Calu3 (cell line): ENCODE measurements around the gene A1BG. TPM values are rescaled to one million over a fixed set of nuclear protein-coding genes. Genes with fewer than 3 reads are reported as not detected.
A peak's percentile ranks its signal among the peaks of the same experiment; 100 is the strongest.
"Not testable (repeated sequence)": the region's sequence is repeated elsewhere in the genome, so short reads cannot be mapped to it uniquely, and the experiment has no call there.

ENCODE experiments used
- BruUV-seq: library from RNA; stranded (reverse); fragments of 400-500 nt; replicated peaks from 2 replicates; lab custom pipeline; 2021; lab: Mats Ljungman, UMichigan
- CTCF ChIA-PET: fragments of 300-600 bp; sonication (Branson Sonifier 250); formaldehyde crosslinking; loops from one replicate; lab custom pipeline; 2022; ENCODE audit warnings: antibody characterized with exemption; lab: Charles Lee
- DNase-seq: peaks from one replicate; pipeline ENCODE4 v3.0.0; 2022
- H3K27ac Mint-ChIP-seq: one replicate; pipeline ENCODE4 v1.8.0; 2022; ENCODE audit warnings: mixed read lengths; ENCODE audit not compliant: unreplicated experiment
- H3K27me3 Mint-ChIP-seq: one replicate; pipeline ENCODE4 v1.8.0; 2022; ENCODE audit warnings: mixed read lengths; ENCODE audit not compliant: unreplicated experiment
- H3K36me3 Mint-ChIP-seq: one replicate; pipeline ENCODE4 v1.8.0; 2022; ENCODE audit warnings: mild to moderate bottlenecking, moderate library complexity, mixed read lengths; ENCODE audit not compliant: insufficient read depth, unreplicated experiment
- H3K4me1 Mint-ChIP-seq: one replicate; pipeline ENCODE4 v1.8.0; 2022; ENCODE audit warnings: mild to moderate bottlenecking, low read depth, mixed read lengths; ENCODE audit not compliant: unreplicated experiment
- H3K4me3 Mint-ChIP-seq: one replicate; pipeline ENCODE4 v1.8.0; 2022; ENCODE audit warnings: mild to moderate bottlenecking, low read depth, moderate library complexity, mixed read lengths; ENCODE audit not compliant: unreplicated experiment
- H3K9me3 Mint-ChIP-seq: one replicate; pipeline ENCODE4 v1.8.0; 2022; ENCODE audit warnings: low read depth, mixed read lengths; ENCODE audit not compliant: unreplicated experiment
- intact Hi-C: fragments of 100-400 bp; cut with micrococcal nuclease; formaldehyde crosslinking; loops from one replicate; pipeline ENCODE4 v1.10.0; 2022; ENCODE audit not compliant: unreplicated experiment
- total RNA-seq: library from RNA; stranded (reverse); gene quantifications from 2 replicates; pipeline ENCODE4 v1.2.3, GENCODE V29; 2022
- TF ChIP-seq, protein P1 (sequence below): fragments of 200-600 bp; IDR thresholded peaks from one replicate; pipeline ENCODE4 v1.8.0; 2022; ENCODE audit warnings: antibody characterized with exemption; ENCODE audit not compliant: unreplicated experiment

Gene A1BG
- total RNA-seq, 1 experiment from 2014 or later: not detected

DNA sequence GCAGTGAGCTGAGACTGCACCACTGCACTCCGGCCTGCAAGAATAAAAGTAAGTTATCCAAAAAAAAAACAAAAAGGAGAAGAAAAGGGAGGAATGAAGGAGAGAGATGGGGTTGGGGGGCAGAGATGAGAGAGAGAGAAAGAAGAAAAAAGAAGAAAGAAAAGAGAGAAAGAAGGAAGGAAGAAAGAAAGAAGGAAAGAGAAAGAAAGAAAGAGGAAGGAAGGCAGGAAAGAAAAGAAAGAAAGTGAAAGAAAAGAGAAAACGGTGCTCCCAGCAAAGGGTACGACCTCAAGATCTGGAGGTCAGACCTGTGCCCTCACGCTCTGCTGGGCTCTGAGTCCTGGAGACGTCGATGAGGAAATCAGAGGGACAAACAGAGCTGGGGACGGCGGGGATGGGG, 3.7 kb downstream of the A1BG start:
- H3K4me1 Mint-ChIP-seq: peaks cover 10% of the 10 kb centered on the region
- no peak for DNase-seq
- H3K27ac Mint-ChIP-seq: no peak overlapping the region
- CTCF ChIA-PET: interaction anchor here (0.6 kb wide), 1 partner anchor 28 kb away, joined by 3 read pairs; no protein-coding TSS in a partner anchor
- no peaks in the 10 kb centered on the region for H3K9me3 Mint-ChIP-seq
- intact Hi-C loops: no loop called here
- H3K36me3 Mint-ChIP-seq: no peaks in the 10 kb centered on the region
- BruUV-seq: no TSS peak
- peaks cover 85% of the 10 kb centered on the region for H3K27me3 Mint-ChIP-seq
- peak overlapping the region; percentile 29 for H3K4me3 Mint-ChIP-seq
- TF ChIP-seq, protein P1, sequence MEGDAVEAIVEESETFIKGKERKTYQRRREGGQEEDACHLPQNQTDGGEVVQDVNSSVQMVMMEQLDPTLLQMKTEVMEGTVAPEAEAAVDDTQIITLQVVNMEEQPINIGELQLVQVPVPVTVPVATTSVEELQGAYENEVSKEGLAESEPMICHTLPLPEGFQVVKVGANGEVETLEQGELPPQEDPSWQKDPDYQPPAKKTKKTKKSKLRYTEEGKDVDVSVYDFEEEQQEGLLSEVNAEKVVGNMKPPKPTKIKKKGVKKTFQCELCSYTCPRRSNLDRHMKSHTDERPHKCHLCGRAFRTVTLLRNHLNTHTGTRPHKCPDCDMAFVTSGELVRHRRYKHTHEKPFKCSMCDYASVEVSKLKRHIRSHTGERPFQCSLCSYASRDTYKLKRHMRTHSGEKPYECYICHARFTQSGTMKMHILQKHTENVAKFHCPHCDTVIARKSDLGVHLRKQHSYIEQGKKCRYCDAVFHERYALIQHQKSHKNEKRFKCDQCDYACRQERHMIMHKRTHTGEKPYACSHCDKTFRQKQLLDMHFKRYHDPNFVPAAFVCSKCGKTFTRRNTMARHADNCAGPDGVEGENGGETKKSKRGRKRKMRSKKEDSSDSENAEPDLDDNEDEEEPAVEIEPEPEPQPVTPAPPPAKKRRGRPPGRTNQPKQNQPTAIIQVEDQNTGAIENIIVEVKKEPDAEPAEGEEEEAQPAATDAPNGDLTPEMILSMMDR: no peak

DNA sequence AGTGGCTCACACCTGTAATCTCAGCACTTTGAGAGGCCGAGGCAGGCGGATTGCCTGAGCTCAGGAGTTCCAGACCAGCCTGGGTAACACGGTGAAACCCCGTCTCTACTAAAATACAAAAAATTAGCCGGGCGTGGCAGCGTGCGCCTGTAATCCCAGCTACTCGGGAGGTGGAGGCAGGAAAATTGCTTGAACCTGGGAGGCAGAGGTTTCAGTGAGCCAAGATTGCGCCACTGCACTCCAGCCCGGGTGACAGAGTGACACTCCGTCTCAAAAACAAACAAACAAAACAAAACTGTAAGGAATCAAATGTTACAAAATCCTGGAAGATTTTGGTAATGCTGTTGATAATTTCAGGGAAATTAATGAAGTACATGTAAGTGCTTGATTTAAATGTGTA, 5.2 kb downstream of the A1BG start:
- H3K27me3 Mint-ChIP-seq: peaks cover 88% of the 10 kb centered on the region
- DNase-seq, H3K4me1 Mint-ChIP-seq, H3K36me3 Mint-ChIP-seq, H3K4me3 Mint-ChIP-seq, CTCF ChIA-PET, H3K9me3 Mint-ChIP-seq, H3K27ac Mint-ChIP-seq, intact Hi-C loops, BruUV-seq: not testable (repeated sequence)

DNA sequence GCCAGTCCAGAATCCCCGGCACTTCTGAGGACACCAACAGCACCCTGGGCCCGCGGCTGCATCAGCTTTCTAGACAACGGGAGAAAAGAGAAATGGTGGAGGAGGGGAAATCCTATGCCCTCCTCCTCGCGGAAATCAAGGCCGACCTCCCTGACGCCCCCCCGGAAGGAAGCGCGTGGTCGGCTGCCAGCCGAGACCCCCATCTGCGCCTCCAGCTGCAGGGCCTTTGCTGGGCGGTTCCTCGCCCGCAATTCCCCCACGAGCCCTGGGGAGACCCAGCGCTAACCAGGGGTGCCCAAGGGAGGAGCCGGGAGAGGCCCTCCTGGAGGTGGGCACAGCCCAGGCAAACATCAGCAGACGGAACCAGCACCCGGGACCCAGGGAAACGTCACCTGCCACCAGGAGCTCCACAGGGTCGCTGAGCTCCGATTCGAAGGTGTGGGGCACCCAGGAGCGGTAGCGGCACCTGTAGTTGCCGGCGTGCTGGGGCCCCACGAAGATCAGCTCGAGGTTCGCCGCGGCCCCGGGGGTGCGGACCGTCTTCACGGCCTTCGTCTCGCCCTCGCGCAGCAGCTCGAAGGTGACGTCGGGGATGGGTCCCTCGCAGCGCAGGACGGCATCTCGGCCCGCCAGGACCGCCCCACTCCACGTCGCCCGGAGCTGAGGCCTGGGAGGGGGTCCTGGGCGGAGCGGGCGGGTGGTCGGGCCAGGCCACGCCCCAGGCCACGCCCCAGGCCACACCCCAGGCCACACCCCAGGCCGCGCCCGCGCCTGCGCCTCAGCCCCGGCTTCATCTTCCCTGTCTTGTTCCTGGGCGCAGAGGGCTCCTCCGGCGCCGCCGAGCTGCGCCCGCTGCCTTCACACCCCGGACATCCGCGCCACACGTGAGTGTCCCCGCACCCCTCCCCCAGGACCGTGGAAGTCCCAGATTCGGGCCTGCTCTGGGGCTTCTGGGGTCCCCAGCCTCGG, 6.0 kb downstream of the A1BG start:
- DNase-seq: no peak
- Mint-ChIP-seq H3K27me3 (peaks cover 80% of the 10 kb centered on the region), H3K27ac (no peak overlapping the region), H3K4me1 (peaks cover 10% of the 10 kb centered on the region), H3K9me3 (no peaks in the 10 kb centered on the region), H3K36me3 (no peaks in the 10 kb centered on the region), H3K4me3 (no peak overlapping the region)
- BruUV-seq: no TSS peak
- CTCF ChIA-PET: interaction anchor here (0.5 to 1.3 kb wide), 3 partner anchors 15 to 105 kb away, joined by 3 to 4 read pairs (median 4); partner anchors contain the start of gene ZNF497
- TF ChIP-seq, protein P1: no peak
- intact Hi-C loops: no loop called here

DNA sequence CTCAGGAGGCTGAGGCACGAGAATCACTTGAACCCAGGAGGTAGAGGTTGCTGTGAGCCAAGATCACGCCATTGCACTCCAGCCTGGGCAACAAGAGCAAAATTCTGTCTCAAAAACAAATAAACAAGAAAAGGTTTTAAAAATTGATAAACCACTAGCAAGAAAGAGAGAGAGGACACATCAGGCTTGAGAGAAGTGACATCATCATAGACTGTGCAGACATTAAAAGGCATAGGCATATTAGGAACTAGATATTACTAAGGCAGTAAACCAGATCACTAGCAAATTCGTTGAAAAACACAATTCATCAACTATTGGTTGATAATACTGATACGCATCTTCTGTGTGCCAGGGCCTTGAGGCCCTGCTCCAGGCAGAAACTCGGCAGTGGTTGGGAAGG, 7.7 kb downstream of the A1BG start:
- no peaks in the 10 kb centered on the region for H3K9me3 Mint-ChIP-seq
- CTCF ChIA-PET: interaction anchor here (0.8 kb wide), 1 partner anchor 168 kb away, joined by 3 read pairs; no protein-coding TSS in a partner anchor
- H3K4me3 Mint-ChIP-seq: no peak overlapping the region
- BruUV-seq: no TSS peak
- H3K36me3 Mint-ChIP-seq: no peaks in the 10 kb centered on the region
- TF ChIP-seq, protein P1: no peak
- H3K27me3 Mint-ChIP-seq: peaks cover 63% of the 10 kb centered on the region
- peaks cover 10% of the 10 kb centered on the region for H3K4me1 Mint-ChIP-seq
- intact Hi-C loops: no loop called here
- H3K27ac Mint-ChIP-seq: no peak overlapping the region
- no peak for DNase-seq
